Activated naive CD4-positive, alpha-beta T cell treated with Interleukin-2 at 50 U/mL for 16 hours (primary cell): Measurements from ENCODE around the gene ADAM23.
"Not testable (repeated sequence)": the region's sequence is repeated elsewhere in the genome, so short reads cannot be mapped to it uniquely, and the experiment has no call there.

Experiments used
- DNase-seq: peaks from one replicate; pipeline ENCODE4 v3.0.0-alpha.2; 2020

ADAM23 gene, protein sequence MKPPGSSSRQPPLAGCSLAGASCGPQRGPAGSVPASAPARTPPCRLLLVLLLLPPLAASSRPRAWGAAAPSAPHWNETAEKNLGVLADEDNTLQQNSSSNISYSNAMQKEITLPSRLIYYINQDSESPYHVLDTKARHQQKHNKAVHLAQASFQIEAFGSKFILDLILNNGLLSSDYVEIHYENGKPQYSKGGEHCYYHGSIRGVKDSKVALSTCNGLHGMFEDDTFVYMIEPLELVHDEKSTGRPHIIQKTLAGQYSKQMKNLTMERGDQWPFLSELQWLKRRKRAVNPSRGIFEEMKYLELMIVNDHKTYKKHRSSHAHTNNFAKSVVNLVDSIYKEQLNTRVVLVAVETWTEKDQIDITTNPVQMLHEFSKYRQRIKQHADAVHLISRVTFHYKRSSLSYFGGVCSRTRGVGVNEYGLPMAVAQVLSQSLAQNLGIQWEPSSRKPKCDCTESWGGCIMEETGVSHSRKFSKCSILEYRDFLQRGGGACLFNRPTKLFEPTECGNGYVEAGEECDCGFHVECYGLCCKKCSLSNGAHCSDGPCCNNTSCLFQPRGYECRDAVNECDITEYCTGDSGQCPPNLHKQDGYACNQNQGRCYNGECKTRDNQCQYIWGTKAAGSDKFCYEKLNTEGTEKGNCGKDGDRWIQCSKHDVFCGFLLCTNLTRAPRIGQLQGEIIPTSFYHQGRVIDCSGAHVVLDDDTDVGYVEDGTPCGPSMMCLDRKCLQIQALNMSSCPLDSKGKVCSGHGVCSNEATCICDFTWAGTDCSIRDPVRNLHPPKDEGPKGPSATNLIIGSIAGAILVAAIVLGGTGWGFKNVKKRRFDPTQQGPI

DNA sequence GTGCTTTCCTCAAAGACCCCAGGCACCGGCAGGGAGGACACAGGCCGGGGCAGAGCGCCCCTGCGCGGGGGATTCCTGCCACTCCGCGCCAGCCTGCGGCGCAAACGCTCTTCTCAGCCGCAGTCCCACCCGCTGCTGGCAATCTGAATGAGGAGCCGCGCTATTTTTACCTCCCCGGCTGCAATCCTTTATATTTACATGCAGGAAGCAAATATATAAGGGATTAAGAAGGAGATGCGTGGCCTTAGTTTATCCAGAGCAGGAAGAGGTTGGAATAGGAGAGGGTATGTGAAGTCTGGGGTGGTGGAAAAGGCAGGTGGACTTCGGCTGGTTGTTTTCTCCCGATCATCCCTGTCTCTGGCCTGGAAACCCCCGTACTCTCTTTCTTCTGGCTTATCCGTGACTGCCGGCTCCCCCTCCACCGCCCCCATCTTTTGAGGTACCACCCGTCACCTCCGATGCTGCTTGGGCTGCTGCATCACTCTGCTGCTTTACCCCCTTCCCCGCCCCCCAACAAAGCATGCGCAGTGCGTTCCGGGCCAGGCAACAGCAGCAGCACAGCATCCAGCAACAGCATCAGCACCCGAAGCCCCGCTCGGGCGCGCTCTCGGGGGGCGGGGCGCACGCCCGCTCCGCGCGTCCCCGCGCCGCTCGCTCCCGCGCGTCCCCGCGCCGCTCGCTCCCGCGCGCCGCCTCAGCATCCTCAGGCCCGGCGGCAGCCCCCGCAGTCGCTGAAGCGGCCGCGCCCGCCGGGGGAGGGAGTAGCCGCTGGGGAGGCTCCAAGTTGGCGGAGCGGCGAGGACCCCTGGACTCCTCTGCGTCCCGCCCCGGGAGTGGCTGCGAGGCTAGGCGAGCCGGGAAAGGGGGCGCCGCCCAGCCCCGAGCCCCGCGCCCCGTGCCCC lies at the start of gene ADAM23:
Gene ADAM23 (plus strand): TSS at position 700 of the 902 bp plus-strand sequence. CDS start 335 bp downstream, outside the sequence.
- peak; percentile 69 for DNase-seq

DNA sequence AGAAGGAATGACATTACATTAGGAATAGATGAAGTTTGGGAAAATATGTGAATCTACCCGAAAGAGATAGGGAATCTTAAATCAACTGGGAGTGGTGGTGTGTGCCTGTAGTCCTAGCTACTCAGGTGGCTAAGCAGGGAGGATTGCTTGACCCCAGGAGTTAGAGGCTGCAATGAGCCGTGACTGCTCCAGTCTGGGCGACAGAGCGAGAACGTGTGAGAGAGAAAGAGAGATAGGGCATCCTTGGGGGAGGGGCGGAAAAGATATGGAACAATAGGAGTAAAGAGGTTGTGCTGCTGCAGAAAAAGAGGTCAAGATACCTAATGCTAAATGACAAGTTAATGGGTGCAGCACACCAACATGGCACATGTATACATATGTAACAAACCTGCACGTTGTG lies 47.1 kb upstream of the ADAM23 start:
- DNase-seq, result no peak

- DNase-seq, result not testable (repeated sequence)
Observed at GRCh38 chr2:206402956-206403569, 40.3 kb upstream of the ADAM23 start.

GRCh38 chr2:206408323-206409320 lies 34.7 kb upstream of the ADAM23 start:
- DNase-seq, result no peak

DNA sequence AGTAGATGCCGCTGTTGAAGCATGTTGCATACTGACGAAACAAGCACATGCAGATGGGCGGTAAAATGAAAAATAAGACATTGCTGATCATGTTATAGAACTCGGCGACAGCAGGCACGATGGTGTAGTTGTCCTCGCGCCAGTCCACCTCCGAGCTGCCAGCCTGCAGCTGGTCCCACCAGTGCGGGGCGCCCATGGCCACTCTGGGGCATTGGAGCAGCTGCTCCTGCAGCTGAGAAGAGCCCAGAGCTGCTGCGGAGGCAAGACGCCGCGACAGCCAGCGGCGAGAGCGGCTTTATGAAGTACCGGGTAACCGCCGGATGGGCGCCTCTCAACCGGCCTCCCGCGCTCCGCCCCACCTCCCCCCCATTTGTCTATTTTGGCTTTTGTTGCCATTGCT lies 32.6 kb upstream of the ADAM23 start:
- no peak for DNase-seq

GRCh38 chr2:206415618-206416243 lies 27.6 kb upstream of the ADAM23 start:
- DNase-seq, result no peak

GRCh38 chr2:206418968-206419367 lies 24.4 kb upstream of the ADAM23 start:
- DNase-seq, result no peak

- no peak for DNase-seq
Observed at GRCh38 chr2:206420721-206421120, 22.6 kb upstream of the ADAM23 start.

- DNase-seq, result no peak
Observed at GRCh38 chr2:206422493-206422892, 20.8 kb upstream of the ADAM23 start.

- no peak for DNase-seq
Observed at GRCh38 chr2:206423147-206423546, 20.2 kb upstream of the ADAM23 start.

DNA sequence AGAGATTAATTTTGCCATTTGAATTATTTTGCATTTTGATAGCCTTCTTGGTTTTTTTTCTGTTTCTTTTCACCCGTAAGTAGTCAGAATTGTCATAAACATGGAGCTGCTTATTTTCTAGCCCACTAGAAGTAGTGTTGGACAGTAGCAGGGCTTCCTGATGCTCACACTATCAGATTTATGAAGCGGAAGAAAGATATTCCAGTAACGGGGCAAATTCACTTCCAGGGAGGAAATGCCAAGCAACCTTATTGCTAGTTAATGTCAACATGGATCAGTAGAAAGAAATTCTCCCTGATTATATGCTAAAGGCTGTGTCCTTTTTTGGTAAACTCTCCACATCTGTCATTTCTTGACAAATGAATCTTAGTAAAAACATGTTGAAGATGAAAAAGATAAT lies 19.2 kb upstream of the ADAM23 start:
- no peak for DNase-seq

DNA sequence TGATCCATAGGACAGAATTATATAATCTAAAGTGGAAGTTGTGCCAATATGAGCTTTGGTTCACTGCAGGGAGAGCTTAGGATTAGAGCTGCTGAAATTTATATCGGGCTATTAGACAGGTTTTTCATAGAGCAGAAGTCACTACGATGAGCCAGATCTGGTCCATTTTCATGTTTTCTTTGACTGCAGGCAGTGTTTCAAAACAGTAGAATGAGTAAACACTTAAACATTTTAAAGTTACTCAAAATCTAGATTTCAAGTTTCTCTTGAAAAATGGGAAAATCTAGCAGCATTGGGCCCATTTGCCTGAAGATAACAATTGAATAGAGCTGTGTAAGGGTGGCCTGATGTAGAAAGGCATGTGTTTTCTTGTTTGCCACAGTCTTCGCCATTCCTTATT lies 14.5 kb upstream of the ADAM23 start:
- DNase-seq, result no peak

DNA sequence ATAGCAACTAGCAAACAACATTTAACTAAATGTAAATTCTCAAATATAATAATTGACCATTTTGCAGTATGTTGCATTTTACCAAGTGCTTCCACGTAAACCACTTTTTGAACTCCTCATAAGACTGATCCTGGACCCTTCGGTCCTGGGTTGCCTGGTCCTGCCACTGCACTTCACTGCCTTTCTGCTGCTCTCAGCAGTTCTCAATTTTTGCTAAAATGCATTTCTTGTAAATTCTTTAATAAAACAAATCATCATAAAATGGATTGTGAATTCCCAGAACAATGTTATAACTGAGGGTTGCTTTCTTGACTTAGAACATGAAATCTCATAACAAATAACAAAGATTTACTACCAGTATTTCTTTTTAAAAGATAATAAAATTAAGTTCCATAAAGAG lies 12.9 kb upstream of the ADAM23 start:
- DNase-seq, result no peak

- no peak for DNase-seq
Observed at GRCh38 chr2:206431439-206431838, 11.9 kb upstream of the ADAM23 start.

DNA sequence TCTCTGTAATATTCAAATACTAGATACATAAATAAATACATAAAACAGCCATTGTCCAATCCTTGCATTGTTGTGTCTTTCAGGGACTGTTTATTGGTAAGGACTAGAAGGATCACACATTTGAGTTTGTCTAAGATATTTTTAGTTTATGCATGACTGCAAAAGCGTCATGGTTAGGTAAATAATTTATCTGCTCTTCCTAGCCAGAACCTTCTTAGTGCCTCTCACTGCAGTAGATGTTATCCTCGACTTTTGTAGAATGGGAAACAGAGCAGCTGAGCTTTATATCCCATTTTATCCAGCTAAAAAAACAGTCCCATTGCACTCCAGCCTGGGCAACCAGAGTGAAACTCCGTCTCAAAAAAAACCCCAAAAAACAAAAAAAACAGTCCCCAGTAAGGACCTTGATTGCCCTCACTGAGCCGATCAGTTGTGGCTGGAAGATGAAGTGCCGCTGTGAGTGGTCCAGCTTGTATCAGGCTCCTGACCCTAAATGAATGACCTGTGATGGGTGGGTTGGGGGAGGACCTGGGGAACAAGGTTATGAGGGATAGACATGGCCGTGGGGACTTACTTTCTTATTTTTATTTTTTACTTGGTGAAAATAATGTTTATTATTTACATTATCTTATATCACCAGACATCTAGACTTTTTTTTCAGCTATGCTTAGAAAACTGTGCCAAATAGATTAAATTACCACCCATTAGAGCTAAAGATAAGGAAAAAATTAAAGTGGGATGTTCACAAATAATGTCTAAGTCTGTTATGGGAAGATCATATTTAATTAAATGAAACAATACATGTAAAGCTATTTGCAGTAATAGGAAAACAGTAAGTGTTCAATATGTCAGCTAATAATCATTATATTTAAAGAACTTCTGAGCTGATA lies 10.9 kb upstream of the ADAM23 start:
- no peak for DNase-seq

GRCh38 chr2:206433190-206433589 lies 10.1 kb upstream of the ADAM23 start:
- no peak for DNase-seq

DNA sequence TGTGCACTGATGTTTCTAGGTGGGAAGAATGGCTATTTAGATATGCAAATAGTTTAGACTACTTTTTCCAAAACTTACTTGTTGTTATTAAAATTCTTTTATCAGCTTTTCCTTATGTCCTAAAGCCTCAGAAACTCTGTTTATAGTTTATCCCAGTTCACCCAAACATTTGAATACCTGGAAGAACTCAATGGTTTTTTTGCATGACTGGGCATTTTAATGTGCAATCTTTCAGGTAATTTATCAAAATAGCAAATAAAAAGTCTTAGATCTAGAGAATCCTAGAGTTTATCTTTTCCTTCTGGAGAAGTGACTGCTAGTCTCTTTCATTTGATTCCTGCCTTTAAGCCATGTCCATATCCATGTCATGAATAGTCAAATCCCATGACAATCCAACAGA lies 9.6 kb upstream of the ADAM23 start:
- no peak for DNase-seq

GRCh38 chr2:206435742-206436141 lies 7.6 kb upstream of the ADAM23 start:
- no peak for DNase-seq

DNA sequence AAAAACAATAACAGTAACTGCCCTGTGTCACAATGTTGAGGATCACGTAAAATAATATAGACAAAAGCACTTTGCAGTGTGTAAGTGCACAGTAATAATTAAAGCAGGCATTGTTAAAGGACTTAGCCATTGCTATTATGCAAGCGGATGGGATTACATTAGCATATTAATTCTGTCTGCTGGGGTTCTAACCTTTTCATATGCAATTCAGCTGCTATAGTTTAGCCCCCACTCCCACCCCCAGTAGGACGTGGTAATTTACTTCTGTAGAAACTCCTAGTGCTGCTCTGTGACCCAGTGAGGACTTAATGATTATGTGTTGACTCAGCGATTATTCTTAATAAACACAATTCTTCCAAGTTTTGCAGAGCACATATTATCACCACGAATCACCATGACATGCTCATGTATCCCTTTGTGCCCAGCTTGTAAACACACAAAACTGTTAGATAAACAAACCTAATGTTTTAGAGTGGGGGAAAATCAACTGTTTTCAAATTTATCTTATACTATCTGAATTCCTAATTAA lies 5.1 kb upstream of the ADAM23 start:
- no peak for DNase-seq

GRCh38 chr2:206442474-206442832 lies 879 bp upstream of the ADAM23 start:
- DNase-seq, result no peak
